Thoracic aorta (tissue), 2 donors: ENCODE measurements around the gene OR5K1. TPM values are rescaled to one million over a fixed set of nuclear protein-coding genes. Genes with fewer than 3 reads are reported as not detected.

Experiments used
- ATAC-seq: fragments of 150-250 bp; one replicate; pipeline ENCODE4 v1.8.0; 2017; ENCODE audit warnings: low read depth; ENCODE audit not compliant: insufficient number of reproducible peaks, low FRiP score
- DNase-seq: peaks from one replicate; pipeline ENCODE4 v3.0.0-alpha.2; 2020; ENCODE audit warnings: low spot score
- H3K27ac ChIP-seq, 2 donors: fragments of 200-600 bp; sonication (generic); 1 replicate in 1 of 2; 2 replicates in 1 of 2; pipeline ENCODE4 v1.5.1; 2016; ENCODE audit warnings: mild to moderate bottlenecking in 2 of 2, moderate library complexity in 2 of 2
- H3K27me3 ChIP-seq: fragments of 200-600 bp; sonication (generic); replicated peaks from 2 replicates; pipeline ENCODE4 v1.6.0; 2016; ENCODE audit warnings: mild to moderate bottlenecking; ENCODE audit not compliant: insufficient read depth
- H3K36me3 ChIP-seq: fragments of 200-600 bp; sonication (generic); one replicate; pipeline ENCODE4 v1.5.1; 2016
- H3K4me1 ChIP-seq, 2 donors: fragments of 200-600 bp; sonication (generic); 1 replicate in 1 of 2; 2 replicates in 1 of 2; pipeline versions ENCODE4 v1.5.1 to v1.6.0; 2016; ENCODE audit warnings: low read depth in 2 of 2, mild to moderate bottlenecking in 1 of 2; ENCODE audit not compliant: control insufficient read depth in 1 of 2
- H3K4me3 ChIP-seq: fragments of 200-600 bp; sonication (generic); 2 replicates; pipeline ENCODE4 v1.5.1; 2016; ENCODE audit warnings: mild to moderate bottlenecking
- H3K9me3 ChIP-seq: fragments of 200-600 bp; sonication (generic); 2 replicates; pipeline ENCODE4 v1.5.1; 2016
- CTCF ChIP-seq: fragments of 200-600 bp; sonication (generic); IDR thresholded peaks from one replicate; pipeline ENCODE4 v1.5.1; 2019; ENCODE audit warnings: antibody characterized with exemption
- total RNA-seq, 2 donors: library from RNA; depleted of rRNA; stranded (reverse); fragments of >200 nt; gene quantifications; one replicate each; pipeline versions ENCODE4 v1.1.0 to v1.2.3, GENCODE V29; 2016

OR5K1 gene
- total RNA-seq, 2 donors from 2014 or later = not detected

GRCh38 chr3:98457543-98457942, 5.5 kb upstream of the OR5K1 start:
- no peak for TF ChIP-seq CTCF
- Histone ChIP-seq H3K4me3 (no peak overlapping the region), H3K9me3 (peaks cover 5% of the 10 kb centered on the region), H3K36me3 (no peaks in the 10 kb centered on the region), H3K4me1 (no peaks in the 10 kb centered on the region), H3K27me3 (no peaks in the 10 kb centered on the region), H3K27ac (no peak overlapping the region)
- DNase-seq = no peak
- ATAC-seq = no peak

GRCh38 chr3:98460220-98460619, 2.8 kb upstream of the OR5K1 start:
- Histone ChIP-seq H3K36me3 (no peaks in the 10 kb centered on the region), H3K4me1 (no peaks in the 10 kb centered on the region), H3K27ac (no peak overlapping the region), H3K9me3 (peaks cover 8% of the 10 kb centered on the region), H3K27me3 (no peaks in the 10 kb centered on the region), H3K4me3 (no peak overlapping the region)
- DNase-seq (no peak), ATAC-seq (no peak)
- TF ChIP-seq CTCF = no peak

GRCh38 chr3:98482717-98483482, 19.9 kb downstream of the OR5K1 start:
- no peak for DNase-seq
- no peaks in the 10 kb centered on the region for H3K4me1 ChIP-seq
- no peaks in the 10 kb centered on the region for H3K36me3 ChIP-seq
- H3K27ac ChIP-seq = no peak overlapping the region
- H3K4me3 ChIP-seq = no peak overlapping the region
- no peak for ATAC-seq
- H3K27me3 ChIP-seq = no peaks in the 10 kb centered on the region
- H3K9me3 ChIP-seq = peaks cover 36% of the 10 kb centered on the region
- TF ChIP-seq CTCF = no peak

GRCh38 chr3:98483626-98484025, 20.6 kb downstream of the OR5K1 start:
- Histone ChIP-seq H3K27me3 (no peaks in the 10 kb centered on the region), H3K27ac (no peak overlapping the region), H3K36me3 (no peaks in the 10 kb centered on the region), H3K4me1 (no peaks in the 10 kb centered on the region), H3K4me3 (no peak overlapping the region), H3K9me3 (peaks cover 33% of the 10 kb centered on the region)
- no peak for DNase-seq
- ATAC-seq = no peak
- no peak for TF ChIP-seq CTCF

- H3K36me3 ChIP-seq = no peaks in the 10 kb centered on the region
- no peak within 1 kb of the TSS for H3K4me3 ChIP-seq
- H3K4me1 ChIP-seq = no peaks in the 10 kb centered on the region
- no peak for TF ChIP-seq CTCF
- H3K9me3 ChIP-seq = no peaks in the 10 kb centered on the region
- no peak within 1 kb of the TSS for H3K27ac ChIP-seq
- no peaks in the 10 kb centered on the region for H3K27me3 ChIP-seq
- no peak for DNase-seq
- ATAC-seq = no peak
These were observed 34.4 kb downstream of the OR5K1 start, which contains the start of gene OR5K2 for GRCh38 chr3:98497381-98497780. Gene OR5K2, plus strand, starts transcription at chr3:98497681. Its CDS starts 0 bp downstream, at chr3:98497681.
